ENCODE measurements around the gene SPATA4.

- TF ChIP-seq CTCF (IDR thresholded peaks at IDR 0.05) (no peak), POLR2A (IDR thresholded peaks at IDR 0.05) (no peak)
Observed at GRCh38 chr4:176185051-176185450, 10.3 kb downstream of the SPATA4 start.

Data from esophagus squamous epithelium (tissue), 4 donors.